Femur (tissue), 1 donor: Measurements from ENCODE around the gene PARL.

Experiments used
- DNase-seq: peaks from one replicate; pipeline ENCODE4 v3.0.0-alpha.2; 2017

PARL gene, protein sequence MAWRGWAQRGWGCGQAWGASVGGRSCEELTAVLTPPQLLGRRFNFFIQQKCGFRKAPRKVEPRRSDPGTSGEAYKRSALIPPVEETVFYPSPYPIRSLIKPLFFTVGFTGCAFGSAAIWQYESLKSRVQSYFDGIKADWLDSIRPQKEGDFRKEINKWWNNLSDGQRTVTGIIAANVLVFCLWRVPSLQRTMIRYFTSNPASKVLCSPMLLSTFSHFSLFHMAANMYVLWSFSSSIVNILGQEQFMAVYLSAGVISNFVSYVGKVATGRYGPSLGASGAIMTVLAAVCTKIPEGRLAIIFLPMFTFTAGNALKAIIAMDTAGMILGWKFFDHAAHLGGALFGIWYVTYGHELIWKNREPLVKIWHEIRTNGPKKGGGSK

DNA sequence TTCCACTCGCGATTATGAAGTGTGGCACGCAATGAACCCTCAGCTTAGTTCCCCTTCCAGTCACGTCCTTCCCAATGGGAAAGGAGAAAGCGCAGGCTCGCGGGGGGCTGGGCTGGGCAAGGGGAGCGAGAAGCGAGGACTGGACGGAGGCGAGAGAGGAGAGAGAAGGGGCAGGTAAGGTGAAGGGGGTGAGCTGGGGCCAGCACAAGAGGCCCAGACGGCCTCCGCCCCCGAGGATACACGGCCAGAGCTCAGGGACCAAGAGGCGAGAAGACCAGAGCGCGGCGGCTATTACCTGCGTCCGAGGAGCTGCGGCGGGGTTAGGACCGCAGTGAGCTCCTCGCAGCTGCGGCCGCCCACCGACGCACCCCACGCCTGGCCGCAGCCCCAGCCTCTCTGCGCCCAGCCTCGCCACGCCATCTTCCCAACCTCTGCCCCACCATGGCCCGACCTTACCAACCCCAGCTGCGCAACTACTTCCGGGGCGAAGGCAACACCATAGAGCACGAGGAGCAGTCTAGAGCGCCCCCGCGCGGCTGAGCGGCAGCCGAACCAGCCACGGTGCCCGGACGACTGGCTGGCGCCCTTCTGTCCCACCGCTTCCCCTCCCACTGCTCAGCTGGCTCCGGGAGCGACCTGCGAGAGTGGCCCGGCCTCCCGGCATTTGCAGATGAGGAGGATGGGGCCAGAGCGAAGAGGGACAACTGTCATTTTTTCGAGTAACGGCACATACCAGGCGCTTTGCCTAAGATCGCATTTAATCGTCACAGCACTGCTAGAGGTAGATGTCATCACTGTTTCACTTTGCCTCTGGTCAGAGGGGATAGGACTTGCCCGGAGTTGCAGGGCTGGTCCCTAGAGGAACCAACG is at the start of gene PARL:
TSS of gene PARL (minus strand) at position 454 of the 870 bp plus-strand sequence. CDS start at position 420, 34 bp downstream.
- peak; percentile 96 for DNase-seq

DNA sequence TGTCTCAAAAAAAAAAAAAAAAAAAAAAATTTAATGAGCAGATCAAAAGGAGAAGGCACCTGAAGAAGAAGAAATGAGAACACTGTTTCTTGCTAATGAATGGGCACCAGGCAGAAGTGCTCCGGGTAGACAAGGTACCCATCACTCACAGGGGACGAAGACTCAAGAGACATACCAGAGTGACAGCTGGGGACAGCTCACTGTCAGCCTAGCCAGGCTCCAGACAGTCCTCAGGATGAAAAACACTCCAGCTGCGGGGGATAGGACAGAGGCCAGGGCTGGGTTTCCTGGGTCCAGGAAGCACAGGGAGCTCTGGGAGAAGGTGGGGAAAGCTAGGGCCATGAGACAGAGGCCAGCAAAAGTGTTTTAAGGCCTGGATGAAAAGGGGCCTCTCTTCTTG is 48.5 kb upstream of the PARL start:
- DNase-seq = no peak

DNA sequence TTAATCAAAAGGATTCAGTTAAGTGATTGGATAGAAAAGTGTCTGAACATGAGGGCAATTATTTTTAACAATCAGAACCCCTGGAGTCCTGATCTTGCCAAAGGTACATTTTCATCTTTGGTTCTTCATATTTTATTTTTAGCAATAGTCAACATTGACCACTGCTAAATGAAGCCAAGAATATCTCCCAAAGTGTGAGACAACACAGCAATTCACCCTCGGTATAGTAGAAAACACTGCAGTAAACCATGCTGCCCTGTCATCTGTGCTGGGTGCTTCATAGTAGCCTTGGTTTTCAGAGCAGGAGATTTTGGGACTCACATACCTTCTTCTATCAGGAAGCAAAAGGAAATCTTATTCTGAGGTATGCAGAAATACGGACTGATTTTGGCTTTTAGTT is 47.2 kb upstream of the PARL start:
- DNase-seq = no peak

DNA sequence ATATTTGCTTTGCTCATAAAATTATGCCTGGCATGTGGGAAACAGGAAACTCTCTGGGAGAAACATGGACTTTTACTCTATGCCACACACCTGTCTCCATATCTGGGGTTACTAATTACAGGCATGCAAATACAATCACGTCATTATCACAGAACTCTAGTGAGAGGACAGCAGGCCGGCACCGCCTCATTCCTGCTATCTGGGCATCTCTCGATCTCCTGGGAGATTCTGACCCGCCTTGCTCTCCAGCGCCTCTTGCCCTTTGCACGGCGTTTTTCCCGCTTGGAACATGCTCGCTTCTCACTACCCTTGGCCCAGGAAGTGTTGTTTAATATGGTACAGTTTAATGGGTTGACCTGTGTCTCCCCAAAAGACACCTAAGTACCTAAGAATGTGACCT is 45.4 kb upstream of the PARL start:
- no peak for DNase-seq

DNA sequence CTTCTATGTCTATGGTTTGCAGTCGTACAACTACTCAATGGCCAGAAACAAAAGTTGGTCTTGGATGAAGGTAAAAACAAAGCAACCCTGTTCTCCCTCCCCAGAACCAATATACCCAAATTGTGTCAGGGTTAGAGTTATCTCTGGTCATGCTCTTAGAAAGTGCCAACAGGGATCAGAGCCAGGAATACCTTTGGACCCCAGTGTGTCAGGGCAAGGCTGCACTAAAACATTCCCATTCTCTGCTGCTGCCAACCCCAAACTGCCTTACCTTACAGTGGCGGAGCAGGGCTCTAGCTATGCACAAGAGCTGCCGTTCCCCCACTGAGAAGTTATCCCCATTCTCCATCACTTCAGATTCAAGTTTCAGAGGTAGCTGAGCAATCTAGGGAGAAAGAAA is 42.4 kb upstream of the PARL start:
- no peak for DNase-seq

DNA sequence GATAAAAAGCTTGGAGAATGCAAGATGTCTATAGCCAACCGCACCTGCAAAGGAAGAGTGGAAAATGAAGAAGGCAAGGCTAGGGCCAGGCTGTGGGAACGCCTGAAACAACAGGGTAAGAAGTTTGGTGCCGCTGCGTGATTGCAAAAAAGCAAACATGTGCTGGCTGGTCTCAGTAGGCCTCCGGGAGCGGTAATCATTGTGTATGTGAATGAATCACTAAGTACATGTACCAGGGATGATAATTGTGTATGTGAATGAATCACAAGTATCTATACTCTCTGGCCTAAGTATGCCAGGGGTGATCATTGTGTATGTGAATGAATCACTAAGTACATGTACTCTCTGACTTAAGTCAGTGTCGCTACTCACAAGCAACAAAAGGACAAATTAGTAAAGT is 40.3 kb upstream of the PARL start:
- DNase-seq = no peak

DNA sequence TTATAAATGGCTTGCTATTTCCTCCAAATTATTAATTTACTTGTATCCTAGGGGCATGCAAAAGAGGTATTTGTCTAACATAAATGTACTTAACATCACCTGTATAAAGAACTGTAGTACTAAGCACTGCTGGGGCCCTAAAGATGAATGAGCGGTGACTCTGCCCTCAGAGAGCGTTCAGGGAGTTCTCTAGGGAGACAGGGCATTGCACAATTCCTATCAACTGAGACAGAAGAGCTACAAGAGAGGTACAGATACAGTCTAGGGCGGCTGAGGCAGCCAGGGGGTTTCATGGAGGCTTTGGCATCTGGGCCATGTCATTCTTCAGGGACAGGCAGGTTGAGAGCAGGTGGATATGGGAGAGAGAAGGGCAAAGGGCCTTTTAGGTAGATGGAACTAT is 39.9 kb upstream of the PARL start:
- no peak for DNase-seq

DNA sequence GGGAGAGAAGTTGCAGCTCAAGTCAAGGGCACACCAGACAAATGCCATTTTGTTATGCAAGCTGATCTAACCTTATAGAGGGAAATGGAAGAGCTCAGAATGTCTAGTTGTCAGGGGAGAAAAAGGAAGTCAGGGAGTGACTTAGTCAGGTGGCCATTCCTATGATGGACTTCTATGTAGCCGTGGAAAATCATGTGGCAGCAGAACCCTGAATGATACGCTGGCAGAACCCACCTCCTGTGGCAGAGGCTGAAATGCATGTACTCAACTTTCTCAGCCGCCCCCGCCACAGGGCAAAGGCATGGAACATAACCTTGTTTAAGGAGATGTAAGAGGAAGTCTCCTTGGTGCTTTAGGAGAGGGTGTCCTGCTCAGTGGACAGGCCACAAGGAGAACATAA is 37.7 kb upstream of the PARL start:
- no peak for DNase-seq

DNA sequence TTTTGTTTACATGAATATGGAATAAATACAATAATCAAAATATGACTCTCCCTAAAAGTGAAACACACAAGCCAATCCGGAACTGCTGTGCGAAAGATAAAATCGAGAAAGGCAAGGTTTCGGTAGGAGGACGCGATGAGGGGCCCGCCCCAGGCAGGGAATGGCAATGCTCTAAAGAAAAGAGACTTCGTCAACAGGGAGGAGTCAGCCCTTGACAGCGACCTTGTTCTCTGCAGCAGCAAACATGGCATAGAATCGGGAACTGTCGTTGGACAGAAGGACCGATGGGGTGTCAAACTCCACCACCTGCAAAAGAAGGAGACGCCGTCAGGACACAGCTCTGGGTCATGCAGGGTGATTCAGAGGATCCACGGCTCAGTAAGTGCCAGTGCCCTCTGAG is 36.4 kb upstream of the PARL start:
- DNase-seq = no peak

DNA sequence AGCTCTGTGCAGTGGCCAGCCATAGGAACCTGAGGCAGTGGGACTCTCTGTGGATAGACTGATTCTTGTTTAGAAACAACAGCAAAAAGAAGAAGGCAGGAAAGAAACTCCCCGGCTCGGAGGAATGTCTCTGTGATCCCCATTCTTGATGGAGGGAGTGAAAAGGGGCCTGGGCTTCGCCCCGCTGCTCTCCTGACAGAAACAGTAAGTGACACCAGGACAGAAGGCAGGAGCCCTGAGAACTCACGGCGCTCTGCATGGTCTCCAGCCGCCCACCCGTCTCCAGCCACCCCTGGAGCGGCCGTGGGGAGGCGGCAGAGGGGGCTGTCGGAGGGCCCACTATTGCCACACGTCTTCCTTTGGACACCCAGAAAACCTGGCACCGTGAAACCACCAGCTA is 35.7 kb upstream of the PARL start:
- no peak for DNase-seq

DNA sequence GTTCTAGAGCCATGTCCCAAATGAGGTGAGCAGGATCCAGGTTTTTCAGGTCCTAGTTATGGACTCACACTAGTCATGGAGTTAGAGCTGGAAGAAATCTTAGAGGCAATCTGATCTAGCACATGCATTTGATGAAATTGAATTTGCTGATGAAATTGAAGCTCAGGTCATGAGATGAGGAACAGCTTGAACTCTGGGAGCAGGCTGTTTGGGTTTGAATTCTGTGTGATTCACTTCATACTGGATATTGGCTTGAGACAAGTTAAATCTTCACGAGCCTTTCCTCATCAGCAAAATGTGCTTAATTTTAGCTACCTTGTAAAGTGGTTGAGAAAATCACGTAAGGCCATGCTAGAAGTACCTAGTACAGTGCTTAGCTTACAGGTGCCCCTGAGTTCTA is 33.5 kb upstream of the PARL start:
- DNase-seq = no peak

DNA sequence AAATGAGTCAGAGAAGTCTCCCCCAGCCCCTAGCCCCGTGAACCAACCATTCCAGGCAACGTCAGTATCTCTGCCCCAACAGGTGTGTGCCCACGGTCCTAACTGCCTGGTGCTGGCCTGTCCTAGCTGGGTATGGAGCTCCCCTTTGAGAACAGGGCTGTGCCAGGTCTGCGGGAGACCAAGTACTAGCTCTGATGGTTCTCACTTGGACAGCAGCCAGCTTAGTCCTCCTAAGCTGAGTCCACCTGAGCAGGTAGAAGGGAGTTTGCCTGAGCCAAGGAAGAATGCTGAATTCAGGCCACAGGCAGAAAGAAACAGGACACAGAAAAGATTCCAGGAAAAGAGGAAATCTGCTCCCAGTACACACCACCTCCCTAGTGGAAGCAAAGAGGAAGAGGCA is 33.1 kb upstream of the PARL start:
- no peak for DNase-seq

DNA sequence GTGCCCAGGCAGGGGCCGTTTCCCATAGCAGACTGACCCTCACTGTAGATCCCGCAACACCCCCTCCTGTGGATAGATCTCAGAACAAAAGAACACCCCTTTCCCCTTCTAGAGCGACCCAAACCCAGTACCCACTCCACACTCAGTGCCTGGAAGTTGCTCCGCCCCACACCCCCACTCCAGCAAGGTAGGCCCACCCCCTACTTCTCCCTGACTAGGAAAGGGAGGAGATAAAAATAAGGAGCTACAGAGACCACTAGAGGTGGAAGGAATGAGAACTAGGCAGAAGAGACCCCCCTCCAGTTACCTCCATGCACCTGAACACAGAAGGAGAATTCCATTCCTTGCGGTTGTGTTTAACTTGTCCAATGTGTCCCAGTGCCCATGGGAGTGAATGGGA is 30.2 kb upstream of the PARL start:
- no peak for DNase-seq

DNA sequence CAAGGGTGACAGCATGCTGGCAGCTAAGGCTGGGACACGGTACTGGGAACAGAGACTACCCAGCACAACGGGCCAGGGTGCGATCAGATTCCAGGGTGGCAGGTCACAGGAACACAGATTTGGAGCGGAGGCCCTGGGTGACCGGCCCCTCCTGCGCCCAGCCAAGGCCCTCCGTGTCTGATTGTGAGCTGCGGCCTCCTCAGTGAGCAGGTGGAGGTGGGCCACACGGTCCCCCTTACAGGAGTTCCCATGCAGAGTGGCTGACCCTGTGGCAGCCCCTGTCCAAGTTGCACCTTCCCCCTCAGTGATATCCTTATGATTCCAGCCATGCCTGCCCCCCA is 28.9 kb upstream of the PARL start:
- no peak for DNase-seq

DNA sequence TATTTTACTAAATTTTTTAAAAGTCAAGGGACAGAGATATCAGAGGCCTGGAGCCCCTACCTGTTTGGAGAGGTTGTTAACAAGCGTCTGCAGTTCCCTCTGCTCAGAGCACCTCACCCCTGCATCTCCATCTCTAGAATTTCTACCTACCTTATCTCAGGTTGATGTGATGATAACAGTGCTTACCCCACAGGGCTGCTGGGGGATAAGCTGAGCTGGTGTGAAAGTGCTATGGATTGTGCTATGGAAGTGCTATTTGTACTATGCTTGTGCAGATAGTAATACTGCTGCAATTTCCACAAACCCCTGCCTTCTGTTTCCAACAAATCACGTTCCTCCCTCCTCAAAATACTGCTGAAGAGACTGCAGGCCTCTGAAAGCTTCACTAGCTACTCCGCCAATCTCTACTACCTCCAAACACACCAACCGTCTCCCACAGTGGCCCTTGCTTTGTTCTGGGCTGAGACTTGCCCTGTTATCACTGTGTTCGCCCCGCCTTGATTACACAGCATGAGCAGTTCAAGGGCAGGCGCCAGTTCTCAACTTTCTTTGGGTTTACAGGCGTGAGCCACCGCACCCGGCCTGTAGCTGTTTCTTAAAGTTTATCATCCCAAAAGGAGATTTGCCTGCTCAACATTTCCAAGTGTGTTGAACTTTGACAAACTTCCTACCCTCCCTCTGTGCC is 28.4 kb upstream of the PARL start:
- DNase-seq = no peak

DNA sequence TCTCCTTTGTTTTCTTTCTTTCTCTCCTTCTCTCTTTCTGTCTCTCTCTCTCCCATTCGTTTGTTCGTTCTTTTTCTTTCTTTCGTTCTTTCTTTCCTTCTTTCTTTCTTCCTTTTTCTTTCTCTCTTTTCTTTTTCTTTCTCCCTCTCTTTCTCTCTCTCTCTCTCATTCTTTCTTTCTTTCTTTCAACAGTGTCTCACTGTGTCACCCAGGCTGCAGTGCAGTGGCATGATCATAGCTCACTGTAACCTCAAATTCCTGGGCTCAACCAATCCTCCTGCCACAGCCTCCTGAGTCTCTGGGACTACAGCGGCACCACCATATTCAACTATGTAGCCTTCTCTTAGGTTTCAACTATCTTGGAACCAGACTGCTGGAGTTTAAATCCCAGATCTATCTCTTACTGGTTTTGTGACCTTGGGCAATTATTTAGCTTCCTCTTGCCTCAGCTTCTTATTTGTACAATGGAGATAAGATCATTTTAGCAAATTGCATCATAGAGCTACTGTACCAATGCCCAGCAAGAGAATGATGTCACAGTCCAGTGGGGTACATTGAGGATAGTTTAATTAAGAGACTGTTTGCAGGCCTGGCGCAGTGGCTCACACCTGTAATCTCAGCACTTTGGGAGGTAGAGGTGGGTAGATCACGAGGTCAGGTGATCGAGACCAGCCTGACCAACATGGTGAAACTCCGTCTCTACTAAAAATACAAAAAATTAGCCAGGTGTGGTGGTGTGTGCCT is 27.3 kb upstream of the PARL start:
- DNase-seq = no peak

DNA sequence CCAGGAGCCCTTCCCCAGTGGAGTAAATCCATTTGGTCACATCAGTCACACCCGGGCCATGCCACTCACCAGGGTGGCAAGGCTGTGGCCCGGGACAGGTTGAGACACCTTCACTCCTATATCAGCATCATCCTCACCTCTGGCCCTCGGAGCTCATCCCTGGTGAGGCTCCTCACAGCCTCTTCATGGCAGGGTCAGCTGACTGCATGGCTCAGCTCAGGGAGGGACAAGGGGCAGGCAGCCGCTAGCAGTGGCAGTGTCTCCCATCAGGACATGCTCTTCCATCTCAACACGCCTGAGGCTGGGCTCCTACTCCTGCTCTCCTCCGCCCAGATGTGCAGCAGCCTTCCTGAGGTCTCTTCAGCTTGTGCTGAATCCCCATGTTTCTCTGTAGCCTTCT is 26.4 kb upstream of the PARL start:
- DNase-seq = no peak

DNA sequence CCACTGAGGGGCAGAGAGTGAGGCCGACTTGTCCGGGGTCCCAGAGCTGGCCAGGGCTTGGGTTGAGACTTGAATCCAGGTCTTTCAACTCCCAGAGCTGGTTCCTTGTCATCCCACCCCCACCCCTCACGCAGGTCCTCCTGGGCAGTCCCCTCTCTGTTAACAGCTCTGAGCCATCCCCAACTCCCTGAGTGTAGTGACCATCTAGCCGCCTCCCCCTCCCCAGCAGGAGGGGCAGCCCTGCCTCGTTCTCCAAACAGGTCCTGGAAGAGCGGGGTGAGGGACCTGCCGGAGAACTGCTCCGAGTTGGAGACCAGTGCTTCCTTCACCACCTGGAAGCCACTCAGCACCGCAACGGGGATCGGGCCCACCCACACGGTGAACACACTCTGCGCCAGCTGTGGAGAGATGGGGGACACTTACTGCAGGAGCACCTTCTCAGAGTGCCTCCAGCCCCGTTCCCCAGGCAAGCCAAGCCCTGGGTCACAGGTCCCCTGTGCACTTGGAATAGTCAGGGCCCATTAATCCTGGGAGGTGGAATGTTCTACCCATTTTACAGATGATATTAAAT is 24.4 kb upstream of the PARL start:
- DNase-seq = no peak

DNA sequence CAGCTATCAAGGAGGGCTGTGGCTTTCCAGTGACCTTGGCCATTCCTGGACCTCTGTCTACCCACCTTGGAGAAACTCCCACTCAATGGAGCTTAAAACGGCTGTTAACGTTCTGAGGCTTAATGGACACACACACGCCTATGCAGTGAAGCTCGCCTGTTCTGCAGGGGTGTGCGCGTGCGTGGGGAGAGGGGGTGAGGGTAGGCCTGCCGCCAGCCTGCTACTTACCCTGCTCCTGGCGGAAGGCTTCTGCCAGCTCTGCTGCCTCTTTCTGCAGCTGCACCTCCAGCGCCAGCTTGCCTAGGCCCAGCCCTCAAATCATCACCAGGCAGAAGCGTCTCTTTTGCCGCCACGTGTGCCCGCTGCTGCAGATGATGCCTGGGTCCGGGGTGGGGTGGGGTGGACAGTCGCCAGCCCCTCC is 23.2 kb upstream of the PARL start:
- no peak for DNase-seq

DNA sequence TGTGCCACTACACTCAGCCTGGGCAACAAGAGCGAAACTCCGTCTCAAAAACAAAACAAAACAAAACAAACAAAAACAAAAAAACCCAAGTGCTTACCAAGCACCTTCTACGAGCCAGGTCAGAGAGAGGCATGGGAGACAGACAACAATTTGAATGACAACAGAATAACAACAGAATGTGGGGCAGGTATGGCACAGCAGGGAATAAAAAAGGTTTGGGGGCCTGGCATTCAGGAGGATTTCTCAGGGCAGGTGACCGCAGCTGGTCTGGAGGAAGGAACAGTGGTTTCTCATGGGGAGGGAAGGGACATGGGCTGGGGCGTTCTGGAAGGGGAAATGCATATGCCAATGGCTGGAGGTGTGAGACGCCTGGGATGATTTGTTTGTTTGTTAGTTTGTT is 22.5 kb upstream of the PARL start:
- DNase-seq = no peak

DNA sequence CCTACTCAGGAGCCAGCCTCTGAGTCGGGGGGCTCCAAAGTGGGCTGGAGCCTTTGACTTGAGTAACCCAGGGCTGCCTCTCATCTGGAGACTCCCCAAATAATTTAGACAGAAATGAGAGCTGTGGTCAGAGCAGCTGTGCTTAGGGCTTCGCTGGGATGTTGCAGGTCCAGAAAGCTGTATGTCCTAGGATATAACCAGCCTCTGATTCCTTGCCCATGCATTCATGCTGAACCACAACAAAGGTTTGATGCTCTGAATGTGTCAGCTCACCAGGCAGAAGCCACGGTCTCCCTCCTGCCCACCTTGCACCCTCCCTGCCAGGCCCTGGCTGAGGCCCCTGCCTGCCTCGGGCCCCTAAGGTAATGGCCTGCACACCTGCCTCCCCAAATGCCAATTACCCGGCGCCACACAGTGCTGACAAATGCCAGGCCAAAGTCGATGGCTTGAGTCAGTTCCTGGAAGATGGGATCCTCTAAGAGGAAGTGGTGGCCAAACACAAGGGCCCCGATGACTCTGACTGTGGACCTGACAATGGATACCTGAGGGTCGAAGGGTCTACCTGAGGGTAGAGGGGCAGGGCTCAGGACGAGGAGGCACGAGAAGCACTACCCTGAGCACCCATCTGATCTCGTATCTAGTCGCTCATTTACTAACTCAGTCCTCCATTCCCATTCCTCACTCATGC is 21.7 kb upstream of the PARL start:
- no peak for DNase-seq
